ENCODE results near the gene TMEM117. TPM values are rescaled to one million over a fixed set of nuclear protein-coding genes. Genes with fewer than 3 reads are reported as not detected.

TMEM117 gene
- total RNA-seq, 6 experiments from 2014 or later = 5.5 to 8.8 (median 7.0) TPM

DNA sequence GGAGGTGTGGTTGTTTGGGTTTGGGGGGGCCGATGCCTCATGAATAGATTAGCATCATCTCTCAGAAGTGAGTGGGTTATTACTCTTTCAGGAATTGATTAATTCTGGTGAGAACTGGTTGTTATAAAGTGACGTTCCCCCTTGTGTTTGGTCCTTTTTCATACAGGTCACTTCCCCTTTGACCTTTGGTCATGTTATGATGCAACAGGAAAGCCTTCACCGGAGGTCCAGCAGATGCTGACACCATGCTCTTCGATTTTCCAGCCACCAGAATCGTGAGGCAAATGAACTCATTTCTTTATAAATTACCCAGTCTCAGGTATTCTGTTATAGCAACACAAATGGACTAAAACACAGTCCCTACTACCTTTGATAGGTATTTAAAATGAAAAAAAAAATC lies 600.9 kb downstream of the TMEM117 start:
- H3K27me3 Mint-ChIP-seq (ENCODE audit: insufficient read depth) = no peaks in the 10 kb centered on the region
- no peak overlapping the region for H3K27ac Mint-ChIP-seq
- no peak for DNase-seq
- no peaks in the 10 kb centered on the region for H3K36me3 Mint-ChIP-seq (ENCODE audit: low read depth)
- H3K4me1 Mint-ChIP-seq (ENCODE audit: low read depth) = no peaks in the 10 kb centered on the region
- no peak overlapping the region for H3K4me3 Mint-ChIP-seq
- H3K9me3 Mint-ChIP-seq = peaks cover 14% of the 10 kb centered on the region; the same call in 1 of the 2 replicates
- TF ChIP-seq, protein P1, sequence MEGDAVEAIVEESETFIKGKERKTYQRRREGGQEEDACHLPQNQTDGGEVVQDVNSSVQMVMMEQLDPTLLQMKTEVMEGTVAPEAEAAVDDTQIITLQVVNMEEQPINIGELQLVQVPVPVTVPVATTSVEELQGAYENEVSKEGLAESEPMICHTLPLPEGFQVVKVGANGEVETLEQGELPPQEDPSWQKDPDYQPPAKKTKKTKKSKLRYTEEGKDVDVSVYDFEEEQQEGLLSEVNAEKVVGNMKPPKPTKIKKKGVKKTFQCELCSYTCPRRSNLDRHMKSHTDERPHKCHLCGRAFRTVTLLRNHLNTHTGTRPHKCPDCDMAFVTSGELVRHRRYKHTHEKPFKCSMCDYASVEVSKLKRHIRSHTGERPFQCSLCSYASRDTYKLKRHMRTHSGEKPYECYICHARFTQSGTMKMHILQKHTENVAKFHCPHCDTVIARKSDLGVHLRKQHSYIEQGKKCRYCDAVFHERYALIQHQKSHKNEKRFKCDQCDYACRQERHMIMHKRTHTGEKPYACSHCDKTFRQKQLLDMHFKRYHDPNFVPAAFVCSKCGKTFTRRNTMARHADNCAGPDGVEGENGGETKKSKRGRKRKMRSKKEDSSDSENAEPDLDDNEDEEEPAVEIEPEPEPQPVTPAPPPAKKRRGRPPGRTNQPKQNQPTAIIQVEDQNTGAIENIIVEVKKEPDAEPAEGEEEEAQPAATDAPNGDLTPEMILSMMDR (IDR thresholded peaks at IDR 0.05) = no peak

Other genes starting within 250 kb of the TMEM117 start
- 10 to 100 TPM; 14.3 to 22.6 (median 17.2) TPM for gene PUS7L, start 77.3 kb upstream of the TMEM117 start, total RNA-seq (2021; fragmentation: NEBNext Ultra II Directional; extraction: Animal tissue kit (Norgen Biotek cat#: 25700))
- 10 to 100 TPM; 11.5 to 13.1 (median 12.0) TPM for gene IRAK4, start 77.1 kb upstream of the TMEM117 start, total RNA-seq (2021; fragmentation: NEBNext Ultra II Directional; extraction: Animal tissue kit (Norgen Biotek cat#: 25700))
- gene TWF1, start 29.8 kb upstream of the TMEM117 start, total RNA-seq (2021; fragmentation: NEBNext Ultra II Directional; extraction: Animal tissue kit (Norgen Biotek cat#: 25700)) = 100 to 1,000 TPM; 146 to 165 (median 153) TPM

Data from HFFc6 (cell line).